ENCODE data around the gene FBXL17. TPM values are rescaled to one million over a fixed set of nuclear protein-coding genes. Genes with fewer than 3 reads are reported as not detected.

Gene FBXL17
- total and polyA plus RNA-seq, 2 donors (not counting 1 experiment from before 2014, with no cell fraction given), result 7.3 to 40.3 TPM

DNA sequence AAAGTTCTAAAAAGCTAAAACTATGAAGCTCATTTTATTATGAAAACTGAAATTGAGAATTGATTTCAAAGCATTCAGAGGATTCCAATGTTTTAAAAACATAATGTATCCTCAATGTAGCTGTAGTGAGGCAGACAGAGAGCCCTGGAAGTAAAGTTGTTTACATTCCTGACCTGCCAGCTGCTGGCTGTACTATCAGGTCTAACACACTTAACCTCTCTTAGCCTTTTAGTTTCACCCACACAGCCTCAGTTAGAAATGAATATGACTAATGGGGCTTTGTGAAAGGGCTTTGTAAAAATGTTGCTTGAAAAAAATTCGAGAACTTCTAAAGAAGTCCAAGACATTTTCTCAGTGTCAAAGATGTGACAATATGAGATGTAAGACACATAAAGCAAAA, 122.6 kb downstream of the FBXL17 start:
- POLR2A ChIA-PET, result no interaction called here

DNA sequence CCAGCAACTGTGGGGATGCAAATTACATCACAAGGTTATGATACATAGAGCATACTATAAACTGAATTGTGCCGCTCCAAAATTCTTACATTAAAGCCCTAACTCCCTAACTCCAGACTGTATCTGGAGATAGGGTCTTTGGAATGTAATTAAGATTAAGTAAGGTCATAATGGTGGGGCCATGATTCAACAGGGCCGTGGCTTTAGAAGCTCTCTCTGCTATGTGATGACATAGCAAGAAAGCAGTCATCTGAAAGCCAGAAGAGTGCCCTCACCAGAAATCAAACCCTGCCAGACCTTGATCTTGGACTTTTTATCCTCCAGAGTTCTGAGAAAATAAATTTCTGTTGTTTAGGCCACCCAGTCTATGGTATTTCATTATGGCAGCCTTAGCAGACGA, 123.9 kb downstream of the FBXL17 start:
- no peak overlapping the region for H3K9ac ChIP-seq (ENCODE audit: low read length)
- H4K20me1 ChIP-seq (ENCODE audit: control insufficient read depth, insufficient read depth, low read length, poor library complexity, severe bottlenecking), result peaks cover 16% of the 10 kb centered on the region
- ChIA-PET CTCF (interaction anchor here (5.6 kb wide), 1 partner anchor 87 kb away, joined by 68 read pairs; no protein-coding TSS in a partner anchor), POLR2A (no interaction called here)
- 100% methylated on average over 1 of the region's 3 CpGs for WGBS (ENCODE audit: insufficient coverage)
- no peaks in the 10 kb centered on the region for H3K9me3 ChIP-seq (ENCODE audit: control extremely low read depth in 1 of 3, control insufficient read depth in 2 of 3, insufficient read depth in 1 of 3, low read length in 2 of 3)
- H3K4me2 ChIP-seq (replicated peaks; ENCODE audit: low read depth, low read length, poor library complexity, severe bottlenecking), result no peak overlapping the region
- no peaks in the 10 kb centered on the region for H3K27me3 ChIP-seq (replicated peaks in 1 of 4; ENCODE audit: control extremely low read depth in 1 of 4, control insufficient read depth in 3 of 4, insufficient read depth in 4 of 4, low read length in 3 of 4)
- intact Hi-C loops (cut with micrococcal nuclease), result no loop called here
- no peak overlapping the region for H3K4me3 Mint-ChIP-seq
- ATAC-seq (ENCODE audit: low read depth) (no peak), DNase-seq (no peak)
- no peak overlapping the region for H2AFZ ChIP-seq (ENCODE audit: insufficient read depth, low read depth, low read length, poor library complexity, severe bottlenecking)
- H3K27ac ChIP-seq (ENCODE audit: low read length in 2 of 2), result no peak overlapping the region
- peaks cover 12% of the 10 kb centered on the region for H3K79me2 ChIP-seq (ENCODE audit: control insufficient read depth, insufficient read depth, low read length)
- peaks cover 3 to 4% of the 10 kb centered on the region in 2 donors for H3K4me1 ChIP-seq (ENCODE audit: control insufficient read depth in 2 of 2, insufficient read depth in 2 of 2, low read length in 2 of 2)
- TF ChIP-seq CTCF (IDR thresholded peaks at IDR 0.05), result no peak
- no peak for TF ChIP-seq EZH2 (IDR thresholded peaks at IDR 0.05; ENCODE audit: borderline replicate concordance, insufficient read depth, low read depth, low read length, poor library complexity, severe bottlenecking)
- no peak overlapping the region for H3K27ac Mint-ChIP-seq
- H3K4me3 ChIP-seq (ENCODE audit: control extremely low read depth in 1 of 5, extremely low read depth in 1 of 5, insufficient read depth in 1 of 5, low read depth in 2 of 5, low read length in 4 of 5), result no peak overlapping the region
- H3K4me1 Mint-ChIP-seq, result peaks cover 5% of the 10 kb centered on the region
- H3K27me3 Mint-ChIP-seq, result no peaks in the 10 kb centered on the region
- H3K36me3 ChIP-seq (replicated peaks in 1 of 2; ENCODE audit: control extremely low read depth in 1 of 2, control insufficient read depth in 1 of 2, extremely low read depth in 1 of 2, insufficient read depth in 2 of 2, low read length in 1 of 2), result peaks cover 0 to 2% of the 10 kb centered on the region in 2 experiments
- no peaks in the 10 kb centered on the region for H3K9me3 Mint-ChIP-seq (ENCODE audit: insufficient read depth)

More for the DNA sequence above, 122.6 kb downstream of the FBXL17 start:
- H3K27me3 ChIP-seq (replicated peaks in 1 of 4; ENCODE audit: control extremely low read depth in 1 of 4, control insufficient read depth in 3 of 4, insufficient read depth in 4 of 4, low read length in 3 of 4), result no peaks in the 10 kb centered on the region
- H3K36me3 ChIP-seq (replicated peaks in 1 of 2; ENCODE audit: control extremely low read depth in 1 of 2, control insufficient read depth in 1 of 2, extremely low read depth in 1 of 2, insufficient read depth in 2 of 2, low read length in 1 of 2), result peaks cover 0 to 2% of the 10 kb centered on the region in 2 experiments
- CTCF ChIA-PET, result interaction anchor here (0.8 to 5.6 kb wide), 11 partner anchors 10 to 118 kb away, joined by 3 to 68 read pairs (median 6); no protein-coding TSS in a partner anchor
- H3K4me3 ChIP-seq (ENCODE audit: control extremely low read depth in 1 of 5, extremely low read depth in 1 of 5, insufficient read depth in 1 of 5, low read depth in 2 of 5, low read length in 4 of 5), result no peak overlapping the region
- ATAC-seq (ENCODE audit: low read depth) (no peak), DNase-seq (no peak)
- H3K27ac ChIP-seq (ENCODE audit: low read length in 2 of 2), result no peak overlapping the region
- WGBS (ENCODE audit: insufficient coverage), result 100% methylated on average over 1 of the region's 1 CpG
- H3K27ac Mint-ChIP-seq, result no peak overlapping the region
- H2AFZ ChIP-seq (ENCODE audit: insufficient read depth, low read depth, low read length, poor library complexity, severe bottlenecking), result no peak overlapping the region
- intact Hi-C loops (cut with micrococcal nuclease), result no loop called here
- no peaks in the 10 kb centered on the region for H3K27me3 Mint-ChIP-seq
- no peak overlapping the region for H3K4me3 Mint-ChIP-seq
- H3K4me1 Mint-ChIP-seq, result peaks cover 5% of the 10 kb centered on the region
- H3K9me3 ChIP-seq (ENCODE audit: control extremely low read depth in 1 of 3, control insufficient read depth in 2 of 3, insufficient read depth in 1 of 3, low read length in 2 of 3), result no peaks in the 10 kb centered on the region
- H3K9me3 Mint-ChIP-seq (ENCODE audit: insufficient read depth), result no peaks in the 10 kb centered on the region
- H4K20me1 ChIP-seq (ENCODE audit: control insufficient read depth, insufficient read depth, low read length, poor library complexity, severe bottlenecking), result peaks cover 16% of the 10 kb centered on the region
- peaks cover 3 to 4% of the 10 kb centered on the region in 2 donors for H3K4me1 ChIP-seq (ENCODE audit: control insufficient read depth in 2 of 2, insufficient read depth in 2 of 2, low read length in 2 of 2)
- no peak overlapping the region for H3K4me2 ChIP-seq (replicated peaks; ENCODE audit: low read depth, low read length, poor library complexity, severe bottlenecking)
- TF ChIP-seq CTCF (IDR thresholded peaks at IDR 0.05), result no peak
- no peak for TF ChIP-seq EZH2 (IDR thresholded peaks at IDR 0.05; ENCODE audit: borderline replicate concordance, insufficient read depth, low read depth, low read length, poor library complexity, severe bottlenecking)
- peaks cover 12% of the 10 kb centered on the region for H3K79me2 ChIP-seq (ENCODE audit: control insufficient read depth, insufficient read depth, low read length)
- H3K9ac ChIP-seq (ENCODE audit: low read length), result no peak overlapping the region
